ENCODE measurements around the gene PSMD6. TPM values are rescaled to one million over a fixed set of nuclear protein-coding genes. Genes with fewer than 3 reads are reported as not detected.

PSMD6 gene
- total RNA-seq (2014; rRNA removed; shearing (Covaris generic)): 58.1 and 61.8 TPM in 2 replicates

DNA sequence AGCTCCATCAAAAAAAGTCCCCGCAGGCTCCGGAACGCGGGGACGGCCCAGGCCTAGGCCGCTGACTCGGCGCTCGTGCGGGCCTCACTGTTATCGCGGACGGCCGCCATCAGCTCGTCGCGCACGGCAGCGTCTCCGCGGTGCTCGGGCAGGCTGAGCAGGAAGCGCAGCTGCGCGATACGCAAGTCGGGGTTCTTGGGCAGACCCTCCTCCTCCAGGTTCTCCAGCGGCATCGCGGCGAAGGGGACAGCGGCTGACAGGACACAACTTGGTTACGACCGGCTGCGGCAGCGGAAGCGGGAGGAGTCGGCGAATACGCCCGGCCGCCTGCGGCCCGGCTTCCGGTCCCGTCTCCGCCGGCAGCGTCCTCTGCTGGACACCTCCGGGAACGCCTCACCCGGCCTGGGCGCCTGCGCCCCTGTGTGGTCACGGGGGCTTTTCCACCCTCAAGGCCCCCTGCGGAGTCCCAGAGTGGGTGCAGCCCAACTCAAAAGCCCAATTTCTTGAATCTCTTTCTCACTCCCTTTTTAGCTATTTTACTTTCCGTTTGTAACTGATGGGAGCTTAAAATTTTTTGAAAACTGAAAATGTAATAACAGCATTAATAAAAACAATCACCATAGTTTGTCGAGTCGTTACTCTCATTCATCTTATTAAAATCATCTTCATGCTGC, at the start of gene PSMD6:
PSMD6 (minus strand) TSS at position 308 of the 674 bp plus-strand sequence; CDS start at position 233, 75 bp downstream.
- DNase-seq (ENCODE audit: low spot score): peak; percentile 70

DNA sequence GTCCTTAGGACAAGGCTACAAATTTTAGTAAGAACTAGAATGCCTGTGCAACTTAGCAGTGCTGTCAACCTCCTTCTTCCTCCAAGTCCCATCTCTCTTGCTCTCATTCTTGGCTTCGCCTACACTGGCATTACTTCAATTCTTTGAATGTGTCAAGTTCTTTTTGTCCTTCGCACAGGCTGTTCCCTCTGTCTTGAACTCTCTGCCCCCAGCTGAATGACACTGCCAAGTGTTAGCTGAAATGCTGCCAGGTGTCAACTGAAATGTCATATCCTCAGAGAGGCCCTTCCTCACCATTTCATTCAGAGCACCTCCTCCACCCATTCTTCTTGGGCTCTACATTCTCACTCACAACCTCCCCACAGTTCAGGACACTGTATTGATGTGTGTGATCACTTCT, 48.8 kb upstream of the PSMD6 start:
- DNase-seq (ENCODE audit: low spot score): no peak

- DNase-seq (ENCODE audit: low spot score): no peak
These were observed 47.4 kb upstream of the PSMD6 start for GRCh38 chr3:64070704-64071103.

GRCh38 chr3:64067506-64068346, 44.4 kb upstream of the PSMD6 start:
- DNase-seq (ENCODE audit: low spot score): no peak

GRCh38 chr3:64064804-64065203, 41.5 kb upstream of the PSMD6 start:
- DNase-seq (ENCODE audit: low spot score): no peak

DNA sequence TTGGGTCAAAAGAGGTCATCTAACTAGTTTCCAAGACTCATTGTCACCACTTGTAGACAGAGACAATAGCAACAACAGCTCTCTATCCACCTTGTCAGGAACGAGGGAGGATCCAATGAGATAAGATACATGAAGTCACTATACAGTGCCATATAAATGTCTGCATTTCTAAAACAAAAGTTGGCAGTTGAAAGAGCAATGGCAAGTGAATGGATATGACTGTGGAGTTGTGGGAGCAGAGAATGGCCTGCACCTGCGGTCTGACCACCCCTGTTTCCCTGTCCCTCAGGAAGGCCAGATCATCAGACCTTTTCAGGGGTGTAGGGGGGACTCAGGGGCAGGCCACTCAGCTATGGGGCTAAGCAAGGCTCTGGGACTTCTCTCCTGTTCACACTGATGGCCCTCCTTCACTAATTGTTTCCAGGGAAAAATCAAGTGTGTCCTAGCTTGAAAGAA, 40.7 kb upstream of the PSMD6 start:
- no peak for DNase-seq (ENCODE audit: low spot score)

DNA sequence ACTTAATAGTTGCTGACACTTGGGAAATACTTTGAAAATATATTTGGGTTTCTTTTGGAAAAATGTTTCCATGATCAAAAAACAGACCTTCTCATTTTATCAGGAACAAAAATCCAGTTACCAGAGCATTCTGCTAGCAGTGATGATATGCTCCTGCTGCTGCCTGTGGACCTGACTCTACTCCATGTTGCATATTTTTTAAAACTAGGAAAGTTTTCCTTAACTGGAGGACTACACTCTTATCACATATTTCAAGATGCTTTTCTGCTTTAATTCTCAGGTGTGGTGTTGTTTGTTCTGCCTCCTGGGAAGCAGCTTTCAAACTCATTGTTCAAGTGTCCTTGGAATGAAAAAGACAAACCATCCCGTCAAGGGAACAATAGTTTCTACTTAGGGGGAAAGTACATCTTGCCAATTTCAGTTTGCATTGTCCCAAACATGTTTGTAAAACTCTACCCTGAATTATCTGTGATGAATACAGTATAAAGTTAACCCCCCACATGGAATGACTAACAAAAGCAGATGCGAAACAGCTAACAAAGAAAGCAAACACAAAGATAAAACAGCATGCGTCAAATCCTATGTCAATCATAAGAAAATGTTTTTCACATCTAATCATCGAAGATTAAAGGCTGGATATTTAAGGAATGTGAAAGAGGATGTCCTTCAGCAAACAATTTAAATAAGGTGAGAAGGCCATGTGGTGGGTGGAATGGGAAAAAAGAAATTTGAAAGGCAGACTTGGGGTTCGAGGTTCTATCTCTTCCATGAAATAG, 40.1 kb upstream of the PSMD6 start:
- DNase-seq (ENCODE audit: low spot score): no peak

DNA sequence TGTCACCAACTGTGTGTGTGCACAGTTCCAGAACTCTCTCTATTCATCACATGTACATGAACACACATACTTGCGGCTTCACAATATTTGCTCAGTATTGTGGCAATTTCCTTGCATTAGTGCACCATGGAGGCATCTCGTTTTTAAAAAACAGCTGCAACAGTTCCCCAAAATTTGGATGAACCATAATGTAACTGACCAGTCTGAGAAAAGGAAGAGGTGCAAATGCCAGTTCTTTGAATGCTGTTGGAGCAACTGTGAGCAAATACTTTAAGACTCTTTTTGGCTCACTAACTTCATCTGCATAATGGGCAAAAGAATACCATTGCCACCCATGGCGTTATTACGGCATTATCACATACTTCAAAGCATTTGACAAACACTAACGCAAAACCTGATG, 38.3 kb upstream of the PSMD6 start:
- DNase-seq (ENCODE audit: low spot score): no peak

DNA sequence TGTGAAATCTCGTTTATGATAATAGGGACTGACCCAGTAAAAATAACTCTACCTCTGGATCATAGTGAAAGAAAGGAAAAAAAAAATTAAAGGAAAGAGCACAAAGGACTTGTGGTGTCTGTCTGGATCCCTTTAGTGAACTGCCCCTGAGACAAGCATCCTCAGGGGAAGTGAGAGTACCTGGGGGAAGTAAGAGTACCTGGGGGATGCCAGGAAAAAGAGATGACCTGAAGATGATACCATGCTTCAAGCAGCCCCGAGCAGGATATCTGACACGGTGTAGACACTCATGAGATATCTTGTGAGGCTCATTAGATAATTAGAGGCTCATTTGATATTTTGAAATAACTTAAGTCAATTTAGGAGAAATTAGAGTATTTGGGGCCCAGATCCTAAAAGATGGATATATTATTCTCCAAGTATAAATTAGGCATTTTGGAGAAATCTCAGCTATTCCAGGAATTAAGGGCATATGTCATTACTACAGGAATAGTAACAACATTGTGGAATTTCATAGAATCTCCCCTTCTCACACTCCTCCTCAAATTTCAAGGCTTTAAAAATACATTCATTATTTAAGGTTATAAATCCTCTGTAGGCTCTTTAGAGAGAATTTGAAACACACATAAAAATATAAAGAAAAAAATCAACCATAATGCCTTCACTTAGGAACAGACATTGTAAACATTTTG, 36.3 kb upstream of the PSMD6 start:
- DNase-seq (ENCODE audit: low spot score): no peak

DNA sequence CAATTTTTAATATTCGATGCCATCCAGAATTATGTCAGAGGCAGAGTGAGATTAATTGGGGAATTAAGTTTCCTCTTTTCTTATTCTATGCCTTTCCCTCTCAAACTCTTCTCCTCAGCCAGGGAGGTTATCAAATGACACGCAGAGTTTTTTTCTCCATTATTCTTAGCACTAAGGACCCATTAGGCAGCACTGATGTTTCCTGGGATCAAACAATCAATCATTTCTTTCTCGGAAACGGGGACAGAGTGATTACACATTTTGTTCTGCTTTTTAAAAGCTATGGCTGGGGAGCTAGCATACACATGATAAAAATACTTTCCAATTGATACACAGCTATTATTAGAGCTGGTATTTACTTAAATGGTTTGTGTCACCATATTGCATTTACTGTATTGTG, 35.3 kb upstream of the PSMD6 start:
- no peak for DNase-seq (ENCODE audit: low spot score)

DNA sequence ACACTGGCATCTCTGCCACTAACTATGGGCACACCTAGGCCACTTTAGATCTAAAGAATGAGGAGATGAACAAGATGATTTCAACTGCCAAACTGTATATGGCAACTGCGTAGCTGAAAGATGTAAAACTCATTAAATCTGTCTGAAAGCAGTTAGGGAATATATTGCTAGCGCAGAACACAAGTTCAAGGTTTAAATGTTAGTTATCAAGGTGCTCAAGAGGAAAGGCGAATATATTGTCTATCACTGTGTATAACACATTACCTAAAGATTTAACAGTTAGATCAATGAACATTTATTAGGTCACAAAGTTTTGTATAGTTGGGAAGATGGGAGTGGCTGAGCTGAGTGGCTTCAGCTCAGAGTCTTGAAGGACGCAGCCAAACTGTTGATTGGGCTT, 33.9 kb upstream of the PSMD6 start:
- DNase-seq (ENCODE audit: low spot score): no peak

DNA sequence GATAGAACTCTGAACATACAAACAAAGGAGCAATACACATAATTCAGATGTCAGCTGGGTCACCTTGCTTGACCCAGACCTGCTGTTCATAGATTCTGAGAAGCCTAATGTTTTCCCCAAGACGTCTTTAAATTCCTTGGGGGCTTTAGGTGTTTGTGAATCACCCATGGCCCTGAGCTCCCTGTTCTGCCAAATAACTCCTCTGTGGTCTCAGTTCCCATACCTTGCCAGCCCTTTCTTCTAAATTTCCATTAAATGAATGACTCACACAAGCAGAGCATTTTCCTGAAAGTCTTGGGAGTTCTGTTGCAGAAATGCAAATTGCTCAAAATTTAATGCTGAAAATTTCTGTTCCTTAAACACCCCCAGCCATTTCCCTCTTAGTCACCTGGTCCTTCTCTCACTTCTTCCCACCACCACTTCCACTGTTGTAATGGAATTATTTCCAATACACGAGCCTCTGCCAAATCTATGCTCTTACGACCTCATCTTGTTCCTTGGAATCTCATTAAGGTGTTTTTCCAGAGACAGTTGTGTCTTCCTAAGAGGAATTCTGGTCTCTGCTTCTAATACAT, 33.4 kb upstream of the PSMD6 start:
- DNase-seq (ENCODE audit: low spot score): no peak

- no peak for DNase-seq (ENCODE audit: low spot score)
These were observed 31.8 kb upstream of the PSMD6 start for GRCh38 chr3:64055076-64055475.

DNA sequence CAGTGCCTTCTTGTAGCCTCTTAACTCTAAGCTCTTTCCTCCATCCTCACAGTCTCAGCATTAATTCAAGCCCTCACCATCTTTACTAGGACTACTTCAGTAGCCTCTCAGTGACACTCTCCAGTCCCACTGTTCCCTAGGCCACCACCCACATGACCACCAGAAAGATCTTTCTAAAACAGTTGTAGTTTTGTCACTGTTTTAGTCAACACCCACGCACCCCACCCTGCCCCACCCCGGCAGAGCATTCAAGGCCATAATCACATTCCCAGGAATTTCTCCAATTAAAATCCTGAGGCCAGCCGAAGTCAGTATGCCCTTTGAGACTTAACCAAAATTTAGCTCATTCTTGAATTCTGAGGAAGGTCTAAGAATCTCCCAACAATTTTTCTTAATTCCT, 31.2 kb upstream of the PSMD6 start:
- no peak for DNase-seq (ENCODE audit: low spot score)

- no peak for DNase-seq (ENCODE audit: low spot score)
These were observed 30.3 kb upstream of the PSMD6 start for GRCh38 chr3:64053581-64053980.

GRCh38 chr3:64053117-64053516, 29.8 kb upstream of the PSMD6 start:
- DNase-seq (ENCODE audit: low spot score): no peak

GRCh38 chr3:64049832-64050231, 26.5 kb upstream of the PSMD6 start:
- DNase-seq (ENCODE audit: low spot score): no peak

DNA sequence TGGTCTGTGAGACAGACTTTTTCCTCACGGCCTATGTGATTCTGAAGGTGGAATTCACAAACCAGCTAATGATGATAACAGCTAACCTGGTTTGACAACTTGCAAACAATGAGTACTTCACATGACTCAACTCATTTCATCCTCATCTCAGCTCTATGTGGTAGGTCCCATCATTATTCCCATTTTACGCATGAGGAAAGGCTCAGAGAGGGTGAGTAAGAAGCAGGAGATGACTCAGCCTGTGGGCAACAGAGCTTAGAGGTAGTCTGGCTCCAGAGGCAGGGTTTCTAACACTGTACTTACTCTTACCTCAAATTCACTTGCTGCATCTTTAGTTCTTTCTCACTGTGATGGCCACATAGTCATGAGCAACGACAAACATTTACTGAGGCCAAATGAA, 25.8 kb upstream of the PSMD6 start:
- no peak for DNase-seq (ENCODE audit: low spot score)

GRCh38 chr3:64048631-64049061, 25.4 kb upstream of the PSMD6 start:
- DNase-seq (ENCODE audit: low spot score): no peak

GRCh38 chr3:64047787-64048186, 24.5 kb upstream of the PSMD6 start:
- DNase-seq (ENCODE audit: low spot score): no peak

- DNase-seq (ENCODE audit: low spot score): no peak
These were observed 23.8 kb upstream of the PSMD6 start for GRCh38 chr3:64046996-64047594.

Measured in HT-29 (cell line).